Dedifferentiated amniotic fluid mesenchymal stem cell (primary cell): ENCODE measurements around the gene MORF4L2.

Experiments used
- DNase-seq: peaks from one replicate; pipeline ENCODE4 v3.0.0-alpha.2; 2016; ENCODE audit errors: extremely low spot score

MORF4L2 gene

GRCh38 chrX:103635436-103635835 lies 51.1 kb downstream of the MORF4L2 start:
- DNase-seq: no peak

GRCh38 chrX:103631145-103631544 lies 55.4 kb downstream of the MORF4L2 start:
- no peak for DNase-seq

GRCh38 chrX:103630171-103630511 lies 56.4 kb downstream of the MORF4L2 start:
- DNase-seq: no peak

- peak; percentile 29 for DNase-seq
Measured at GRCh38 chrX:103629318-103630170, 57.0 kb downstream of the MORF4L2 start.

GRCh38 chrX:103628386-103629317 lies 57.8 kb downstream of the MORF4L2 start, which contains the start of gene TCEAL1:
Gene TCEAL1 (plus strand): TSS chrX:103628975. CDS start chrX:103629917, 942 bp downstream.
- no peak for DNase-seq

- no peak for DNase-seq
Measured at GRCh38 chrX:103626855-103627254, 59.6 kb downstream of the MORF4L2 start.
